ENCODE measurements around the gene CD99L2. TPM values are rescaled to one million over a fixed set of nuclear protein-coding genes. Genes with fewer than 3 reads are reported as not detected.

CD99L2 gene
- total RNA-seq, 1 donor from 2014 or later: 12.5 TPM

DNA sequence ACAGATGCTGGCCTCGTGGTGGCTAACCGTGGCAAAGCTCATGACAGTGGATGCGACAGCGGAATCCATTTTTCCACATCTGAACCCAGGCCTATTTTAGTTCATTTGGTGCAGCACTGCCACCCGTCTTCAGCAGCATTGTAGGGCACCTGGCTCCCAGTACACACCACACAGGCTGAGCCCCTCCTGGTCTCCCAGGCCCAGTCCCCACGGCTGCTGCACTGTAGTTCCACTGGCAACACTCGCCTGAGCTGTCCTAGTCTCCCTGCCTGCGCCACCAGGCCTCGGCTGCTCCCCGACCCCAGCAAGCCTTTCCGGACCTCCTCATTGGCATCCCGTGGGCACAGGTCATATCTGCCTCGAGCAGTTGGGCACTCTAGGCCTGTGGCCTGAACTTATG is 129.1 kb downstream of the CD99L2 start:
- intact Hi-C loops (cut with micrococcal nuclease): no loop called here
- no peak overlapping the region for H3K27ac Mint-ChIP-seq
- no peak overlapping the region for H3K4me3 Mint-ChIP-seq
- ATAC-seq (ENCODE audit: low read depth): no peak
- no peak for DNase-seq
- no peaks in the 10 kb centered on the region for H3K9me3 Mint-ChIP-seq
- no peaks in the 10 kb centered on the region for H3K27me3 Mint-ChIP-seq
- no peaks in the 10 kb centered on the region for H3K4me1 Mint-ChIP-seq
- POLR2A ChIA-PET: no interaction called here
- CTCF ChIA-PET: no interaction called here
- peaks cover 9% of the 10 kb centered on the region for H3K36me3 Mint-ChIP-seq (ENCODE audit: low read depth)
- no peak for TF ChIP-seq CTCF (IDR thresholded peaks at IDR 0.05)

- ChIA-PET CTCF (no interaction called here), POLR2A (no interaction called here)
- intact Hi-C loops (cut with micrococcal nuclease): loop anchor here (1.0 kb wide), 1 partner anchor 29 kb away; no protein-coding TSS in a partner anchor
- ATAC-seq (ENCODE audit: low read depth) (no peak), DNase-seq (no peak)
- no peaks in the 10 kb centered on the region for H3K27me3 Mint-ChIP-seq
- no peaks in the 10 kb centered on the region for H3K9me3 Mint-ChIP-seq
- no peaks in the 10 kb centered on the region for H3K4me1 Mint-ChIP-seq
- H3K27ac Mint-ChIP-seq: no peak overlapping the region
- no peak for TF ChIP-seq CTCF (IDR thresholded peaks at IDR 0.05)
- peaks cover 12% of the 10 kb centered on the region for H3K36me3 Mint-ChIP-seq (ENCODE audit: low read depth)
- no peak overlapping the region for H3K4me3 Mint-ChIP-seq
Observed at GRCh38 chrX:150768580-150769190, 129.8 kb downstream of the CD99L2 start.

GRCh38 chrX:150768132-150768485 is 130.4 kb downstream of the CD99L2 start:
- H3K4me3 Mint-ChIP-seq: no peak overlapping the region
- H3K9me3 Mint-ChIP-seq: no peaks in the 10 kb centered on the region
- ATAC-seq (ENCODE audit: low read depth) (no peak), DNase-seq (no peak)
- no peaks in the 10 kb centered on the region for H3K4me1 Mint-ChIP-seq
- intact Hi-C loops (cut with micrococcal nuclease): loop anchor here (1.0 kb wide), 1 partner anchor 29 kb away; no protein-coding TSS in a partner anchor
- peaks cover 17% of the 10 kb centered on the region for H3K36me3 Mint-ChIP-seq (ENCODE audit: low read depth)
- H3K27ac Mint-ChIP-seq: no peak overlapping the region
- POLR2A ChIA-PET: no interaction called here
- CTCF ChIA-PET: no interaction called here
- TF ChIP-seq CTCF (IDR thresholded peaks at IDR 0.05): no peak
- H3K27me3 Mint-ChIP-seq: no peaks in the 10 kb centered on the region

DNA sequence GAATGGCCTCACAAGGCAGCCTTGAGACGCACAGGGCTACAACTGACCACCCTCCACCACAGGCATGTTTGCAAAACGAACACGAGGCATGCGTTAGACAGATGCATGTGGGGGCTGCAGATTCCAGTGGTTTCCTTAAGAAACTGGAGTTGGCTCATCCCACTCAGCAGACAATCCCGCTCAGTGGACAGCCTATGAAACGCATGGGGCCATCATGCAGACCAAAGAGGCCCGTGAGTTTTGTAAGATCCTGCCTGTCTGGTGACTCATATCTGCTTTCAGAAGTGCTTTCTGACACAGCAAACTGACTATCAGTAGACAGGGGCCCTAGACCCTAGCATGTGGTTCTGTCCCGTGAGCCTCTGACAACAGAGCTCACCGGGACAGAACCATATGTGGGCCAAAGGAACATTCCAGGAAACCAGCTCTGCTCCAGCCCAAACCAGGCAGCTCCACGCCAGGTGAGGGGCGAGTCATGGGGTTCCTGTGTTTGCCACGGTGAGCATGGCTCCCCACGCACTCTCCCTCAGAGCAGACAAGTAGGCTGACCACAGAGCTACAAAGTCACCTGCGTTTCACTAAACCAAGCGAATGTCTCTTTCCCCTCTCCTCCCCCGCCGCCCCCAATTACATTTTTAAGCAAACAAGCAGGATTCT is 130.9 kb downstream of the CD99L2 start:
- Mint-ChIP-seq H3K27me3 (no peaks in the 10 kb centered on the region), H3K4me3 (no peak overlapping the region), H3K36me3 (ENCODE audit: low read depth) (peaks cover 22% of the 10 kb centered on the region), H3K27ac (no peak overlapping the region), H3K4me1 (no peaks in the 10 kb centered on the region), H3K9me3 (no peaks in the 10 kb centered on the region)
- ChIA-PET POLR2A (no interaction called here), CTCF (no interaction called here)
- no peak for TF ChIP-seq CTCF (IDR thresholded peaks at IDR 0.05)
- DNase-seq: no peak
- intact Hi-C loops (cut with micrococcal nuclease): loop anchor here (1.0 kb wide), 1 partner anchor 28 kb away; no protein-coding TSS in a partner anchor
- no peak for ATAC-seq (ENCODE audit: low read depth)

GRCh38 chrX:150767045-150767395 is 131.4 kb downstream of the CD99L2 start:
- ChIA-PET POLR2A (interaction anchor here (0.6 kb wide), 1 partner anchor 131 kb away, joined by 4 read pairs; no protein-coding TSS in a partner anchor), CTCF (no interaction called here)
- no peak for TF ChIP-seq CTCF (IDR thresholded peaks at IDR 0.05)
- Mint-ChIP-seq H3K9me3 (no peaks in the 10 kb centered on the region), H3K4me1 (no peaks in the 10 kb centered on the region), H3K27me3 (no peaks in the 10 kb centered on the region), H3K27ac (no peak overlapping the region), H3K4me3 (no peak overlapping the region), H3K36me3 (ENCODE audit: low read depth) (peaks cover 22% of the 10 kb centered on the region)
- no peak for ATAC-seq (ENCODE audit: low read depth)
- DNase-seq: no peak
- intact Hi-C loops (cut with micrococcal nuclease): no loop called here

All from activated B cell treated with CpG ODN at 0.5 μM for 24 hours (primary cell).